Prostate gland (tissue), 1 donor: ENCODE results near the gene BCAT1.

Experiments used
- POLR2A ChIP-seq: fragments of 450-650 bp; IDR thresholded peaks from one replicate; pipeline ENCODE4 v1.6.1; 2016; ENCODE audit warnings: antibody characterized with exemption, mild to moderate bottlenecking
- POLR2AphosphoS5 ChIP-seq: sonication (generic); formaldehyde crosslinking; IDR thresholded peaks from one replicate; pipeline ENCODE4 v1.6.1; 2017; ENCODE audit warnings: antibody characterized with exemption

GRCh38 chr12:24905431-24905830, 43.5 kb downstream of the BCAT1 start:
- TF ChIP-seq POLR2AphosphoS5: no peak
- TF ChIP-seq POLR2A: no peak
